GM21529 (cell line): Measurements from ENCODE around the gene NPHP4.
"Not testable (repeated sequence)": the region's sequence is repeated elsewhere in the genome, so short reads cannot be mapped to it uniquely, and the experiment has no call there.

Source experiments
- ATAC-seq: cut with Tn5 transposase; IDR thresholded peaks from one replicate; pipeline ENCODE4 v1.9.1; 2021; ENCODE audit not compliant: unreplicated experiment

Gene NPHP4

GRCh38 chr1:6024376-6024775 is 32.2 kb upstream of the NPHP4 start:
- ATAC-seq = no peak

GRCh38 chr1:6023346-6023745 is 31.1 kb upstream of the NPHP4 start:
- no peak for ATAC-seq

- no peak for ATAC-seq
Measured at GRCh38 chr1:6022193-6022592, 30.0 kb upstream of the NPHP4 start.

GRCh38 chr1:6019166-6019845 is 27.1 kb upstream of the NPHP4 start:
- ATAC-seq = no peak

- ATAC-seq = not testable (repeated sequence)
Measured at GRCh38 chr1:6017654-6018053, 25.4 kb upstream of the NPHP4 start.

- ATAC-seq = no peak
Measured at GRCh38 chr1:6016191-6016865, 24.1 kb upstream of the NPHP4 start.

GRCh38 chr1:6014130-6014999 is 22.1 kb upstream of the NPHP4 start:
- no peak for ATAC-seq

GRCh38 chr1:6013491-6013890 is 21.3 kb upstream of the NPHP4 start:
- no peak for ATAC-seq

- ATAC-seq = no peak
Measured at GRCh38 chr1:6012529-6013318, 20.5 kb upstream of the NPHP4 start.

GRCh38 chr1:6011946-6012258 is 19.7 kb upstream of the NPHP4 start:
- no peak for ATAC-seq

GRCh38 chr1:6011161-6011945 is 19.1 kb upstream of the NPHP4 start:
- no peak for ATAC-seq

- no peak for ATAC-seq
Measured at GRCh38 chr1:6010554-6010953, 18.3 kb upstream of the NPHP4 start.

GRCh38 chr1:6009120-6010040 is 17.2 kb upstream of the NPHP4 start:
- no peak for ATAC-seq

GRCh38 chr1:6008696-6009095 is 16.5 kb upstream of the NPHP4 start:
- ATAC-seq = no peak

- no peak for ATAC-seq
Measured at GRCh38 chr1:6008084-6008415, 15.8 kb upstream of the NPHP4 start.

GRCh38 chr1:6007318-6008083 is 15.3 kb upstream of the NPHP4 start:
- no peak for ATAC-seq

GRCh38 chr1:6006882-6007281 is 14.7 kb upstream of the NPHP4 start:
- no peak for ATAC-seq

- ATAC-seq = no peak
Measured at GRCh38 chr1:6005276-6005917, 13.2 kb upstream of the NPHP4 start.
